Caco-2 (cell line): ENCODE measurements around the gene ARHGAP45. TPM values are rescaled to one million over a fixed set of nuclear protein-coding genes. Genes with fewer than 3 reads are reported as not detected.

Experiments
- BruUV-seq: library from RNA; stranded (reverse); fragments of 400-500 nt; replicated peaks from 2 replicates; lab custom pipeline; 2021; lab: Mats Ljungman, UMichigan
- CTCF ChIA-PET: fragments of 300-600 bp; sonication (Branson Sonifier 250); formaldehyde crosslinking; loops from one replicate; lab custom pipeline; 2022; ENCODE audit warnings: antibody characterized with exemption; lab: Charles Lee
- POLR2A ChIA-PET: fragments of 300-600 bp; sonication (Branson Sonifier 250); formaldehyde crosslinking; loops from one replicate; lab custom pipeline; 2022; ENCODE audit warnings: antibody characterized with exemption; lab: Charles Lee
- DNase-seq, 2 experiments: peaks; one replicate each; pipeline versions ENCODE4 v3.0.0 to v3.0.0-alpha.2; 2020 to 2022
- H3K27me3 ChIP-seq: replicated peaks from 2 replicates; pipeline ENCODE4 v1.6.0; 2011; ENCODE audit warnings: low read length; ENCODE audit not compliant: control insufficient read depth, insufficient read depth
- H3K36me3 ChIP-seq: 2 replicates; pipeline ENCODE4 v1.5.1; 2011; ENCODE audit warnings: low read length; ENCODE audit not compliant: control insufficient read depth, insufficient read depth
- H3K4me1 ChIP-seq: fragments of 250-450 bp; sonication (Bioruptor Pico); 2 replicates; pipeline ENCODE4 v1.5.1; 2020; ENCODE audit warnings: mild to moderate bottlenecking
- H3K4me3 ChIP-seq: 2 replicates; pipeline ENCODE4 v1.5.1; 2011; ENCODE audit warnings: low read depth, mild to moderate bottlenecking, control low read depth, low read length
- H3K9me3 ChIP-seq: fragments of 250-450 bp; sonication (Bioruptor Pico); 2 replicates; pipeline ENCODE4 v1.5.1; 2020; ENCODE audit warnings: mild to moderate bottlenecking, moderate library complexity
- H3K27ac Mint-ChIP-seq: one replicate; pipeline ENCODE4 v1.8.0; 2022; ENCODE audit warnings: mixed read lengths; ENCODE audit not compliant: unreplicated experiment
- H3K27me3 Mint-ChIP-seq: one replicate; pipeline ENCODE4 v1.8.0; 2022; ENCODE audit warnings: mixed read lengths; ENCODE audit not compliant: insufficient read depth, unreplicated experiment
- H3K36me3 Mint-ChIP-seq: one replicate; pipeline ENCODE4 v1.8.0; 2022; ENCODE audit warnings: mild to moderate bottlenecking, mixed read lengths; ENCODE audit not compliant: insufficient read depth, unreplicated experiment
- H3K4me1 Mint-ChIP-seq: one replicate; pipeline ENCODE4 v1.8.0; 2022; ENCODE audit warnings: low read depth, mixed read lengths; ENCODE audit not compliant: unreplicated experiment
- H3K4me3 Mint-ChIP-seq: one replicate; pipeline ENCODE4 v1.8.0; 2022; ENCODE audit warnings: mild to moderate bottlenecking, moderate library complexity, mixed read lengths; ENCODE audit not compliant: unreplicated experiment
- H3K9me3 Mint-ChIP-seq: one replicate; pipeline ENCODE4 v1.8.0; 2022; ENCODE audit warnings: mixed read lengths; ENCODE audit not compliant: unreplicated experiment
- intact Hi-C: fragments of 100-400 bp; cut with micrococcal nuclease; formaldehyde crosslinking; loops from one replicate; pipeline ENCODE4 v1.10.0; 2022; ENCODE audit not compliant: unreplicated experiment
- total RNA-seq: library from RNA; stranded (reverse); gene quantifications from 2 replicates; pipeline ENCODE4 v1.2.3, GENCODE V29; 2022
- TF ChIP-seq, protein P1 (sequence below), 2 experiments: fragments of 200-600 bp in 1 of 2; IDR thresholded peaks; 1 replicate in 1 of 2; 2 replicates in 1 of 2; pipeline versions ENCODE4 v1.5.1 to v1.8.0; 2011 to 2022; ENCODE audit warnings: antibody characterized with exemption in 1 of 2, control low read depth in 1 of 2, inconsistent platforms in 1 of 2, low read depth in 1 of 2, low read length in 1 of 2, mild to moderate bottlenecking in 1 of 2, moderate library complexity in 1 of 2; ENCODE audit not compliant: insufficient read depth in 1 of 2, severe bottlenecking in 1 of 2, unreplicated experiment in 1 of 2

The ARHGAP45 gene
- total RNA-seq, 1 experiment from 2014 or later, result 38.6 TPM

DNA sequence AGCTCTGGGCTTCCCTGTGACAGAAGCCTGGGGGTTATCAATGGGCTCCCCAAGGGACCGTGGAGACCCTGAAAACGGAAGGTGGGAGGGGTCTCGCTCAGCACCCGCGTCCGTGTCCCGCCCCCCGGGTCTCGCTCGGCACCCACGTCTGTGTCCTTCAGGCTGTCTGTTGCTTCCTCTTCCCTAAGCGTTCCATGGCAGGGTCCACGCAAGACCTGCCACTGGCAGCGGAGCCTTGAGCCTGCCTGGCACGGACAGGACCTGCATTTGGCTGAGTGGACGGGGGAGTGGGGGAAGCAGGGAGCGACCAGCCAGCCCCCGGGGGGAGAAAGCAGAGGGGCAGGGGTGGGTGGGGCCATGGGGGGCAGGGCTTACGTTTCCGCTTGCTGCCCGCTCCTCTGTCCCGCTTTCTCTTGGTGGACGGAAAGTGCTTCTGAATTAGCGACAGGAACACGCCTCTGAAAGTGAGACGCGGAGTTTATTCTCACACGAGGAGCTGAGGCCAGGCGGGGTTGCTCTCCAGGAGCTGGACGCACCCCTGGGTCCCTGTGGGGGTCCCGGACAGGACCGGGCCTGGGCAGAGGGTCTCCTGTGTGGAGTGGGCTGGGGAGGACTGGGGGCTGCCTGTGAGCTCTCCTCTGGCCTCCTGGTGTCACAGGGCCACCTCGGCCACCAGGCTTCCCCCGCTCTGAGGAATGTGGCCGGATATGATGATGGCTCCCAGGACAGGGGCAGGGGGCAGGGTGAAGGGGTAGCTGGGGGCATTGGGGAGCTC is 48.9 kb downstream of the ARHGAP45 start:
- BruUV-seq, result no TSS peak
- Mint-ChIP-seq H3K9me3 (no peaks in the 10 kb centered on the region), H3K27me3 (no peaks in the 10 kb centered on the region), H3K27ac (no peak overlapping the region), H3K4me3 (no peak overlapping the region), H3K4me1 (no peaks in the 10 kb centered on the region), H3K36me3 (peaks cover 49% of the 10 kb centered on the region)
- H3K4me1 ChIP-seq, result peaks cover 5% of the 10 kb centered on the region; the same call in 1 of the 2 replicates
- no peaks in the 10 kb centered on the region for H3K27me3 ChIP-seq
- DNase-seq, result no peak
- TF ChIP-seq, protein P1, sequence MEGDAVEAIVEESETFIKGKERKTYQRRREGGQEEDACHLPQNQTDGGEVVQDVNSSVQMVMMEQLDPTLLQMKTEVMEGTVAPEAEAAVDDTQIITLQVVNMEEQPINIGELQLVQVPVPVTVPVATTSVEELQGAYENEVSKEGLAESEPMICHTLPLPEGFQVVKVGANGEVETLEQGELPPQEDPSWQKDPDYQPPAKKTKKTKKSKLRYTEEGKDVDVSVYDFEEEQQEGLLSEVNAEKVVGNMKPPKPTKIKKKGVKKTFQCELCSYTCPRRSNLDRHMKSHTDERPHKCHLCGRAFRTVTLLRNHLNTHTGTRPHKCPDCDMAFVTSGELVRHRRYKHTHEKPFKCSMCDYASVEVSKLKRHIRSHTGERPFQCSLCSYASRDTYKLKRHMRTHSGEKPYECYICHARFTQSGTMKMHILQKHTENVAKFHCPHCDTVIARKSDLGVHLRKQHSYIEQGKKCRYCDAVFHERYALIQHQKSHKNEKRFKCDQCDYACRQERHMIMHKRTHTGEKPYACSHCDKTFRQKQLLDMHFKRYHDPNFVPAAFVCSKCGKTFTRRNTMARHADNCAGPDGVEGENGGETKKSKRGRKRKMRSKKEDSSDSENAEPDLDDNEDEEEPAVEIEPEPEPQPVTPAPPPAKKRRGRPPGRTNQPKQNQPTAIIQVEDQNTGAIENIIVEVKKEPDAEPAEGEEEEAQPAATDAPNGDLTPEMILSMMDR (IDR thresholded peaks at IDR 0.05; ENCODE audit: insufficient read depth in 1 of 2, low read depth in 1 of 2, low read length in 1 of 2, severe bottlenecking in 1 of 2, unreplicated experiment in 1 of 2), result no peak
- intact Hi-C loops, result no loop called here
- H3K4me3 ChIP-seq, result no peak overlapping the region
- peaks cover 1% of the 10 kb centered on the region for H3K36me3 ChIP-seq
- POLR2A ChIA-PET, result no interaction called here
- no peaks in the 10 kb centered on the region for H3K9me3 ChIP-seq
- CTCF ChIA-PET, result interaction anchor here (0.6 kb wide), 1 partner anchor 77 kb away, joined by 4 read pairs; no protein-coding TSS in a partner anchor

DNA sequence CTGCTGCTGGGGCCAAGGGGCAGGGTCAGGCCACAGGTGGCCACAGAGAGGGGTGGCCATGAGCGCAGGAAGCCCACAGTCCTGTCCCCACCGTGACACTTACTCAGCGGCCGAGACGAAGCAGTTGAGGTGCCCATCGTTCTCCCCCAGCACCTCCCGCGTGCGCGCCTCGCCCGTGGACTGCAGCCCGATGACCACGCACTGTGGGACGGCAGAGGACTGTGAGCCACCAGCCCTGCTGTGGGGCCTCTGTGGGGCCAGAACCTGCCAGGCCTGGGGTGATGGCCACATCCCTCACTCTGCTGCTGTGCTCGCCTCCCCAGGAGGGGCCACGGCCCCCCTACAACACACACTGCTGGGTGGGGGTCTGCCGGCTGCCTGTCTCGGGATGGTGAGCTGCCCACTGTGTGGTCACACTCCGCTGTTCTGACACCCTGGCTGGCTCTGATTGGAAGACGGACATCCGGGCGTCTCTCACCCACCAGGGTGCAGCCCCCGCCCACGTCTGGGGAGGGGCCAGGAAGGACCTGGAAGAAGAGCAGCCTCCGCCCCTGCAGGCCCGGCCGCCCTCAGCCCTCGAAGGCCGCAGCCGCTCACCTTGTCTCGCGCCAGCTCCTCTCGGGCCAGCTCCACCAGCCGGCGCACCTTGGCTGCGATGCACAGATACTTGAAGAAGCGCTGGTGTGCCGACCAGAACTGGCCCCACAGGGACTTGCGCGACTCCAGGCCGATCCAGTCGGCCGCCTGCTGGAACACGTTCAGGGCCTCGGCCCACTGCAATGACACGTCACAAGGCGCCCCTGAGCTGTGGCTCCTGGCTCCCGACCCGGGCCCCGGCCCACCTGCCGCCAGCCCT is 50.0 kb downstream of the ARHGAP45 start:
- Mint-ChIP-seq H3K27ac (no peak overlapping the region), H3K4me1 (no peaks in the 10 kb centered on the region), H3K9me3 (no peaks in the 10 kb centered on the region), H3K27me3 (no peaks in the 10 kb centered on the region), H3K36me3 (peaks cover 54% of the 10 kb centered on the region), H3K4me3 (no peak overlapping the region)
- TF ChIP-seq, protein P1 (IDR thresholded peaks at IDR 0.05; ENCODE audit: insufficient read depth in 1 of 2, low read depth in 1 of 2, low read length in 1 of 2, severe bottlenecking in 1 of 2, unreplicated experiment in 1 of 2), result no peak
- intact Hi-C loops, result no loop called here
- Histone ChIP-seq H3K4me3 (no peak overlapping the region), H3K36me3 (peaks cover 1% of the 10 kb centered on the region), H3K9me3 (no peaks in the 10 kb centered on the region), H3K27me3 (no peaks in the 10 kb centered on the region), H3K4me1 (peaks cover 5% of the 10 kb centered on the region; the same call in 1 of the 2 replicates)
- ChIA-PET CTCF (interaction anchor here (0.5 kb wide), 1 partner anchor 12 kb away, joined by 3 read pairs; no protein-coding TSS in a partner anchor), POLR2A (interaction anchor here (0.5 kb wide), 1 partner anchor 150 kb away, joined by 11 read pairs; no protein-coding TSS in a partner anchor)
- DNase-seq, result no peak
- no TSS peak for BruUV-seq

DNA sequence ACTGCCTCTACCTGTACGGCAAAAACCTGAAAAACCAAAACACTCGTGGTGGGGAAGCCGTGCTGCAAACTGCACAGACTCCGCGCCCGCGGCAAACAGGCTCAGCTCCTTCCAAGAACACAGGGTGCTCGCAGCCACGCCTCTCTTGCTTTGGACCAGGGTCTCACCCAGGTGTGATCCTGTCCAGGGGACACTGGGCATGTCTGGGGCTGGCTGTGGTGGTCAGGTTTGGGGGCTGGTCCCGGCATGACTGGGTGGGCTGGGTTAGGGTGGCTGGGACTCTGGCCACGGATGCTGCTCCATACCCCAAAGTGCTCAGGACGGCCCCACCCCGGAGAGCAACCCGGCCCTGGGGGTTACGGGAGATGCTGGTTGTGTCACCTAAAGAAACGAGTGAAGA is 50.7 kb downstream of the ARHGAP45 start:
- POLR2A ChIA-PET, result interaction anchor here (0.5 kb wide), 1 partner anchor 149 kb away, joined by 11 read pairs; no protein-coding TSS in a partner anchor
- CTCF ChIA-PET, result interaction anchor here (0.5 kb wide), 1 partner anchor 11 kb away, joined by 3 read pairs; no protein-coding TSS in a partner anchor
- no peaks in the 10 kb centered on the region for H3K9me3 Mint-ChIP-seq
- intact Hi-C loops, result no loop called here
- H3K9me3 ChIP-seq, result no peaks in the 10 kb centered on the region
- no peaks in the 10 kb centered on the region for H3K27me3 ChIP-seq
- no peak overlapping the region for H3K4me3 ChIP-seq
- peaks cover 1% of the 10 kb centered on the region for H3K36me3 ChIP-seq
- no peaks in the 10 kb centered on the region for H3K27me3 Mint-ChIP-seq
- BruUV-seq, result no TSS peak
- peaks cover 5% of the 10 kb centered on the region; the same call in 1 of the 2 replicates for H3K4me1 ChIP-seq
- peaks cover 52% of the 10 kb centered on the region for H3K36me3 Mint-ChIP-seq
- no peaks in the 10 kb centered on the region for H3K4me1 Mint-ChIP-seq
- no peak overlapping the region for H3K4me3 Mint-ChIP-seq
- no peak overlapping the region for H3K27ac Mint-ChIP-seq
- no peak for DNase-seq
- TF ChIP-seq, protein P1 (IDR thresholded peaks at IDR 0.05; ENCODE audit: insufficient read depth in 1 of 2, low read depth in 1 of 2, low read length in 1 of 2, severe bottlenecking in 1 of 2, unreplicated experiment in 1 of 2), result no peak
